HG03469 (cell line): Measurements from ENCODE around the gene TMEM9.

ENCODE experiments used
- ATAC-seq: cut with Tn5 transposase; IDR thresholded peaks from one replicate; pipeline ENCODE4 v1.9.1; 2021; ENCODE audit warnings: mild to moderate bottlenecking, moderate library complexity, moderate number of reproducible peaks; ENCODE audit not compliant: unreplicated experiment

The TMEM9 gene

DNA sequence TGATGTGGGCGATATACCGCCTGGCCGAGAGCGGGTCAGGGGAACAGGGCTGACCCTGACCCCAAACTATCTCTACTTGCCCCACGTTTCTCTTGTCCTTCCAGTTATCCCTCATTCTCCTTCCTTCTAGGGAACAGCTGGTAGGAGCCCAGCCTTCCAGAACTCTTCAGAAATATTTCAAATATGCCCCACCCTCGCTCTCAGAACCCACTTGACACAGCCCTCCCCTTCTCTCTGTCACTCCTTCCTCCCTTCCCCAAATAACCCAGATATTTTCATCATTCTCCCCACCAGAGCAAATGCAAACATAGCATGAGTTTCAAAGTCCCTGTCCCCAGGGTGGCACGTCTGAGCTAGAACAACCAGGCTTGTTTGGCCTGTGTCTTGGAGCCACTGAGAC, 43.1 kb downstream of the TMEM9 start:
- ATAC-seq = no peak

DNA sequence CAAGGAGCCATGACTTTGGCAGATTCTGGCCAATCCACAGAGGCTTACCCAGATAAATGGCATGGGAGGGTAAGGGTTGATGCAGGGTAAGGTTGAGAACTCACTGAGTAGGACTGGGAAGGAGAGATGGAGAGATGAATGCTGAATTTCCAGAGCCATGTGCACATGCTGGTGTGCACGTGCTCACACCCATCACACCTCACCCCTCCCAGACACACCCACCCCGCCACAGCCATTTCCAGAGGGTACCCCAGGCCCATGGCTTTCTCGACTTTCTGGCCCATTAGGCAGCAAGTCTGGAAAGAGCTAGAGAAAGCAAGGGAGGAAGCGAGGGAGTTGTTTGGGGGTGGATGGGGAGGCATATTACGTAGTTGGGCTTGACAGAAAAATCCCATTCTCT, 43.7 kb downstream of the TMEM9 start:
- ATAC-seq = no peak

DNA sequence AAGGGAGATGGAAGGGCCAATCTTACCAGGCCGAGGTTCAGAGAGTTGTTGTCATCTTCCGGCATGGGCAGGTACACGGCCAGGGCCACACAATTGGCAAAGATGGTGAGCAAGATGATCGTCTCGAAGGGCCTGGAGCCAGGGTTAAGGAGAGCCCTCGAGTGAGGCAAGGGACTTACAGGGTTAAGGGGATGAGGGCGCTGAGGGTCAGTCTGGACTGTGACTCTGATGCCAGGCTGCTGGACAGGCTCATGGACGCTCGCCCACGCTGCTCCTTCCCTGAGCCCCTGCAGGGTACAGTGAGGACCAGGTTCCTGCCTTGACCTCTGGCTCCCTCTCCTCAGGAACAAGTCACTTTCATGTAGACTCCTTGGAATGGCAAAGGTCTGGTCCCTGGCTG, 44.1 kb downstream of the TMEM9 start:
- no peak for ATAC-seq

DNA sequence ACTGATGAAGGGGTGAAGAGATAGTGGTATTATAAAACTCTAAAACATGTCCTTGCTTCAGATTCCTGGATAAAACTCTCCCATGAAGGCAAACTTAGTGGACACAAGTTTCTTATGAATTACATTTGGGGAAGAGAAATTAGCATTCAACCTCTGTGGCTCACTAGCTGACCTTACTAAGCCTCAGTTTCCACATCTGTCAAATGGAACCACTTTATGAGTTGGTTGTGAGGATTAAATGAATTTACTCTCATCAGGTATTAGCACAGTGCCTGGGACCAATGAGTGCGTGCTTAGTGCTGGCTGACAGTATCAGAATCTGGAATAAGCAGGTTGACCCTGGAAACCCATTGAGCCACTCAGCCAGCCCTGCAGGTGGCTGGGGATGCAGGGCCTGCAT, 44.6 kb downstream of the TMEM9 start:
- no peak for ATAC-seq

DNA sequence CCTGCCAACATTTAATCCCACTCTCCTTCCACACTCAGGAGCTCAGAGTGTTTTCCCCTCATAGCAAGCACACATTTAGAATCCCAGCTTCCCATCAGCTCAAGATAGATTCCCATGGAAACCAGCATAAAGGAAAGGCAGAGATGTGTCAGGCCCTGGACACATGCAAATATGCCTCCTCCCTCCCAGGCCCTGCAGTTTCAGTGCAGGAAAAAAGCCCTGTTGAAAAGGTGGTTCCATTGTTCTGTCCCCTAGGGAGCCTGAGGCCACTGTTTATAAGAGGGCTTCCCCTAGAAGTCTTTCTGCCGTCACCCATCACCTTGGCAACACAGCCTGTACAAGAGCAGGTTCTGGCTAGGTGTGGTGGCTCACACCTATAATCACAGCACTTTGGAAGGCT, 45.7 kb downstream of the TMEM9 start:
- no peak for ATAC-seq

DNA sequence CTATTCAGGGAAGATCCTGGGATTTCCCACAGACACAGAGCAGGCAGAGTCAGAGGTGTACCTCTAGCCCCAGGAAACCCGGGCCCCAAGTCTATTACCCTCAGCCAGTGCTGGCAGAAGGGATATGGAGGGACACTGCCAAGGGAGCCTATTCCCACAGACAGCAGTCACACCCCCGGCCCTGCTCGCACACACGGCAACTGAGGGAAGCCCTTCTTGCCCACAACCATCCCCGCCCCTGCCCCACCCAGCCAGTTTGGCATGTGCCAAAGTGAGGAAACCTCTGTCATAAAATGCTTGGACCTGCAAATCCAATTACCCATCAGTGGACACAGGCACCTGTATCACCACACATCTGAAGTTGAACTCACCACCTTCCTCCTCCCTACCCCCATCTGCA, 48.6 kb downstream of the TMEM9 start:
- no peak for ATAC-seq

DNA sequence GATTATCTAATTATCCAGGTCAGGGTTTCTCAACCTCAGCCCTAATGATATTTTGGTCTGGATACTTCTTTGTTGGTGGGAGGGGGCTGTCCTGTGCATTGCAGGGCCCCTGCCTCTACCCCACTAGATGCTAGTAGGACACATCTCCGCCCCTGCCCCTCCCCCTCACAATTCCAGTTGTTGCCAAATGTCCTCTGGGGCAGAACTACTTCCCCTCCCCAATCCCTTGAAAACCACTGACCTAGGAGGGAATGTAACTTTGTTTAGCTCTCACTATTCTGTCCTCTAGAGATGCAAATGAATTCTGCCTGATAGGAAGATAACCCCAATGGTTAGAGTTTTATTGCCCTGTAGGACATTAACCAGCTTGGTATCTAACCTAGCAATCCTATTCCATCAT, 50.1 kb downstream of the TMEM9 start:
- ATAC-seq = no peak

DNA sequence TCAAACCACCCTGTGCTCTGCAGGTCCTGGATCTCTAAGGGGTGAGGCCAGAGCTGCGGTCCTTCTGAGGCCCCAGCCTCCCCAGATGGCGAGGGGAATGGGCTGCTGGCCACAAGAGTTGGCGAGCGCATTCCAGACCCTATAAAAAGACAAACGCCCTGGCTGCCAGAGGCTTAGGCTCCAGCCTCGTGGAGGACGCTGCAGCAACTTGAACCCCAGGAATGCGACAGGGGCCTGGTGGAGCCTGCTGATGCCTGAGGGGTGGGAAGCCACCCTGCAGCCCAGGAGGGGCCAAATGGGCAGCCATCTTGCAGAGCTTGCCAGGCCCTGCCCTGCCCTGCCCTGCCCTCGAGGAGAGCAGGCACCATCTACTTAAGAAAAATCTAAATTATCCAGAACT, 50.6 kb downstream of the TMEM9 start:
- ATAC-seq = no peak

DNA sequence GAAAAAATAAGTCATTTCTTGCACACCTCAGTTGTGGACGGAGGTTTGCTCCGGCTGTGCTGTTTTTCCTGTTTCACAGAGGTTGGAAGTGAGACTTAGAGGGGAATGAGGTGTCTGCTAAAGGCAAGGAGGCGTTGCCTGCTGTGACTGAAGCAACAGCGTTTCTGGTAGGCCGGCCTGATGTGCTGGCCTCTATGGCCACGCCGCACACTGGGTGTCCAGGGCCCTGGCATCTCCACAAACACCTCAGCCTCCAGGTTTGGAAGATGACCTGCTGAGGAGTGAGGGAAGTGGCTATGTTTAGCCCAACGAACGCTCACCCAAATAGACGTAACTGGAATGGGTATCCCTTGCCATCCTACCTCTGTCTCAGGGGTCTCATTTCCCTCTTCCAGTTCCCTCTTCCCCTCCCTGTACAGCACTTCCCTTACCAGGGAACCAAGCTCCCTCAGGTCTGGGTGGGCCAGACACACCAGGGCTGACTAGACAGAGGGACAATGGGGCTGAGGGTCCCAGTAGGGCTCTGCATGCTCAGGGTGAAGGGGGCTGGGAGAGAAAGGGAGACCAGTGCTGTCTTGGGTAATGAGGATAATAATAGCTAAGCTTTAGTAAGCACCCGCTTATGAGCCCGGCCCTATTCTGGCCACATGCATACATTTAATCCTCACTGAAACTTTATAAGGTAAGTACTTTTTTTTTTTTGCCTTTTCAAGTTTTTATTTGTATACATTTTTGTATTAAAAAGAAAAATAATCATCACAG, 53.9 kb downstream of the TMEM9 start:
- no peak for ATAC-seq

DNA sequence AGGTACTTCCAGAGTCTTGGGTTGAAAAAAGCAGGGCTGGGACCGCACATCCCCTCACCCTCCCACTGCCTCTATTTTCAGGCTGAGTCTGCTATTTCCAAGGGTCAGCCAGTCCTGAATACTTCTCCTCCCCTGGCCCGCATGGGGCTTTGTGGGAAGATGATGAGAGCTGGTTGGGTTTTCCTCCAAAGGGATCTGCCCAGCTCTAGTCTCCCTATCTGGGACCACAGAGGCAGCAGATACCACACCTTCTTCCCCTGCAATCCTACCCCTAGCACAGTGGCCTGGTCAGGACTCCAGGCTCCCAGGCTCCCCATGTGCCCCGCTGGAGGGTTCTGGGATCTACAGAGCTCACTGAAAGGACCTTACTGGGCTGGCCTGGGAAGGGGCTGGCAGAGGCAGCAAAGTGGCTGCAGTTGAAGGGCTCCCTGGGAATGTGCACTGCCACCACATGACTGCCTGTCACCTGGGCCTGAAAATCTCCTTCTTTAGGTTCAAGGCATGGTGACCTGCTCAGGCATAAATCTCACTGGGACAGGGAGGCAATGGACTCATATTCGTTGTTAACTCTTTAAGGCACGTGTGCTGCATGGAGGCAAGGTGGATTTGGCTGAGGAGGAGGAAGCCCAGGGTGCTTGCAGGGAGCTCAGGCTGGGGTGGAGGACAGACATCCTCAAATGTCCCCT, 55.1 kb downstream of the TMEM9 start:
- ATAC-seq = no peak

DNA sequence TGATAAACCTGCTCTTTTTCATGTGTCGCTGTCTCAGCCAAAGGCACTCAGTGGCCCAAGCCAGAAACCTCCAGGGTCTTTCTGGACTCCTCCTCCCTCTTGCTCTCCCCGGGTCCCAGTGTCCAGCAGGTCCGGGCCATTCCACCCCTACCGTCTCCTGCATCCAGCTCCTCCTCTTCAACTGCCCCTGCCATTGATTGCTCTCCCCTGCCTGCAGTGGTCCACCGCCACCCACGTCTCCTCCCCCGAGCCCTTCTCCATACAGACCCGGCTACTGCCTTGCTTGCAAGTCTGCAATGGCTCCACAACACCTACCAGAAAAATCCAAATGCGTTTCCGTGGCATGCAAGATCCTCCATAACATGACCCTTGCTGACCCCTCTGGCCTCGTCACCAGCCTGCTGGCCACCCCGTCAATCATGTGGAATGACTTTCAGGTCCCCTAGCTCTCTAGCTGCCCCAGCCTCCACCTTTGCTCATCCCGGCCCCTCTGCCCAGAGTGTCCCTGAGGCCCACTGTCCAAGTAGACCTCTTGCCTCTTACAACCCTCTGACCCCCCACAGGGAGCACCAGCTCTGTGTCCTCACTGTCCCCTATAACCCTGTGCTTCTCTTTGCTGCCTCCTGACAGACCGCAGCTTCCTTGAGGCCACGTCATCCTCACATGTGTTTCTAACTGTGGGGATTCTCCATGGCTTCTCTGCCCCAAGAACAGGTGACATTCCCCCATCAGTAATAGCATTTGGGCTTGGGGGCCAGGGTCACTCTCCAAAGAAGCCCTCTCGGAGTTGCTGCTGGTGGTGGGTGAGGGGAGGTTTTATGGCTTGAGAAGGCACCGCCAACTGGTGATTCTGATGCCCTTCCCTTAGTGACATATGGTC, 57.1 kb downstream of the TMEM9 start:
- ATAC-seq = no peak

DNA sequence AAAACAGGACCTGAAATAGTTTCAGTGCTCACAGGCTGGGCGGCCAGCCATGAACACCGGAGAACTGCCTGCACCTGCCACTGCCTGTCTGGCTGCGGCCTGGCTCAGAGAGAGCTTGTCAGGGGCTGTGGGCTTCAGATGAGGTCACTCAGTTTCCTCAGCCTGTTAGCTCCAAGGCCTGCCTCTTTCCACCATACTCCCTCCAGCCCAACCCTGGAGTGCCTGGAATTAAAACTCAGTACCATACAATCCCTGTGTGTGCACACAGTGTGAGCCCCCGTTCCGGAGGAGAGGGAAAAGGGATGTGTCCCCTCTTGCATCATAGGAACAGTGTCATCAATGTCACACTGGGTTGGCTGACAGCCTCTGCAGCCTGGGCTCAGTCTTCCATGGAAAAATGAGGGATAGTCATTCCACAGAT, 58.2 kb downstream of the TMEM9 start:
- no peak for ATAC-seq

DNA sequence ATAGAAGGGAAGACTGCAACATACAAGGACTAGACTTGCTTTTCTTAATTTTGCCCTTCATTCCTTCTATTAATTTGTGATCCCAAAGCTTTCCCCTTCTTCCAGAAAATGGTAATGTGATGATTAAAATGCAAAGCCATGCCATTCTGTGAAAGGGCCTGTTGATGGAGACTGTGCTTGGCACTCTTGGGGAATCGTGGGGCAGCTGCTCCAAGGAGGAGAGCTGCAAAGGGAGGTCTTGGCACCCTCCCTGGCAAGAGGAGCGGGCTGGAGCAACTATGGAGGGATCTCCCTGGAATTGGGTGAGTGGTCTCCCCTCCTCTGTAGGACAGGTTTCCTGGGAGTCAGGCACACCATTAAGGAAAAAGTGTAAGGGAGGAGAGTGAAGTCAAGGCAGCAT, 58.7 kb downstream of the TMEM9 start:
- no peak for ATAC-seq

DNA sequence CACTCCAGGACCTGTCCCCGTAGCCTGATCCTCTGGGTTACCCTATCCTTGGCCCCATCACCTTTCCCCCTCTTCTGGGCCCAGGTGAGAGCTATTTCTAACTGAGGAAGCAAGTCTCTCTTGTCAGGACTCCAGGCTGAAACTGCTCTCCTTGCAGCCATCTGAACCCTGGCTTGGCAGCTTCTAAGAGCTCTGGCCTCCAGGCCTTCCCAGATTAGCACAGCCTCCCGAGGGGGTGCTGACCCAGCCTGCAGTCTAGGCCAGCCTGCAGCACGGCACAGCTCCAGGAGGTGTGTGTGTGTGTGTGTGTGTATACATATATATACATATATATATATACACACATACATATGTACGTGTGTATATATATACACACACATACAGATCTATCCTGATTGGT, 59.4 kb downstream of the TMEM9 start:
- ATAC-seq = no peak

DNA sequence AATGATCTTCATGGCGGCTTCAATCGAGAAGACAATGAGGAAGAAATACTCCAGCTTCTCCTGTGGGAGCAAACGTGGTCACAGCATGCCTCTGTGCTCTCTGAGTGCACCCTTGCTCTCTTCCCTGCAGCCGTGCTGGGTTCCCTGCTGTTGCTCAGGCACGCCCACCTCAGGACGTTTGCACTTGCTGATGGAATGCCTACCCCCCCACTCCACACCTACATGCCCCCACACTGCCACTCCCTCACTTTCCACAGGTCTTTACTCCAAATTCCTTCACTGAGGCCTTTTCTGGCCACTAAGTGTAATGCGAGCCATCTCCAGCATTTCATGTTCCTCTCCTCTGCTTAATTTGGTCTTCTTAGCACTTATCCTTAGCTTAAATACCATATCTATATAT, 60.3 kb downstream of the TMEM9 start:
- no peak for ATAC-seq

DNA sequence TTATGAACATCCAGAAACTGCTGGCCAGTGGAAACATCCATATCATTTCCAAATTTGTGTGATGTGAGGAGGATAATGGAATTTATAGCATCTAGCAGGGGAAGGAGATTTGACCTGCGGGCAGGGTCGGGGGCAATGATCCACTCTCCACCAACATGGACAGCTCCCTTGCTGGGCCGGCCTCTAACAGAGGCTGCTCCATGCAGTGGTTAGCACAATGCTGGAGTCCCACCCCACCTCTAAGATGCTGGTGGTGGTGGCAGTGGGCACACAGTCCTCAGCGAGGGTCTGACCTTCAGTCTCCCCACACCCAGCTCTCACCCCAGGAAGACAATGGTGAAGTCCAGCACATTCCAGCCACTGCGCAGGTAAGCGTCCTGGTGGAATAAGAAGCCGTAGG, 60.7 kb downstream of the TMEM9 start:
- ATAC-seq = no peak

DNA sequence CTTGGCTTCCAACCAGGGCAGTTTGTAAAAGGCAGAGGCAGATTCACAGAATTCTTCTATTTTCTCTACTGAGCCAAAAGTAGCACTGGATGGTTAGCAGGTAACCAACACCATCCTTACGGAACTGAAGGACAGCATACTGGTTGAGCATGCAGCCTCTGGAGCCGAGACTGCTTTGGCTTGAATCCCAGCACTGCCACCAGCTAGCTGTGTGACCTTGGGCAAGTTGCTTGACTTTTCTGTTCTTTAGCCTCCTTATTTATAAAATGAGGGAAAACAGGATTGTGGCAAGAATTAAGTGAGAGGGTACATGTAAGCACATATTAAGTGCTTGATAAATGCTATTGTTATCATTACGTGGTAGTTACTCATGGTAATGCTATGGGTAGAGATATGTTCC, 61.5 kb downstream of the TMEM9 start:
- no peak for ATAC-seq

DNA sequence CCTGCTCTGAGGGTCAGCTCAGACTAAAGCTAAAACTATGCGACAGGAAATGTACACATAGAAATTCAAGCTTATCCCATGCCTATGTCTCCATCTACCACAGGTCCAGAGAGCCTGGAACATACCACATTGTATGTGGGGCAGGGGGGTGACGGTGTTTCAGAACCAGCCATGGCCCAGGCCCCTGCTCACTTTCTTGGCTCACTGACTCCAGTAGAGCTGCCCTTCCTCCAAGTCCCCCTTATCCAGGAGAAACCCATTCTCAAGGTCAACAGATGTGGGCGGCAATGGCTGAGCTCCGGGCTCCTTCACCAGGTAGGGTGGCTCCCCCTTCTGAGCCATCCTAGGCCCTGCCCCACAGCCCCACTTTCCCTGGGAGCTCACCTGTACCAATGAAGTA, 63.0 kb downstream of the TMEM9 start:
- no peak for ATAC-seq

DNA sequence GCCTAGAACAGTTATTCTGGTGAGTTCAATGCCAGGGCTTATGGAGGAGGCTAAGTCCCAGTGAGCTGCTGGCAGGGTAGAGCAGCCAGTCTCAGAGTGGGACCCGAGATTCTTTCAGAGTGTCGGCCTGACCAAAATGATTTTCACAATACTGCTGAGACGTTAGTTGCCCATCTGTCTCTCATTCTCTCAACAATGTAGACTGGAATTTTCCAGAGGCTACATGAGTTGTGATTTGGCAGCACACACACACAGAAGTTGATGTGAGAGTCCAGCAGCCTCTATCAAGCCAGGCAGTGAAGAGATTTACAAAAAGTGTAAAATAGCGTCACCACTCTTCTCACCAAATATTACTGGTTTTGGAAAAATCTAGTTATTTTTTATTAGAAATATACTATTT, 63.7 kb downstream of the TMEM9 start:
- no peak for ATAC-seq

DNA sequence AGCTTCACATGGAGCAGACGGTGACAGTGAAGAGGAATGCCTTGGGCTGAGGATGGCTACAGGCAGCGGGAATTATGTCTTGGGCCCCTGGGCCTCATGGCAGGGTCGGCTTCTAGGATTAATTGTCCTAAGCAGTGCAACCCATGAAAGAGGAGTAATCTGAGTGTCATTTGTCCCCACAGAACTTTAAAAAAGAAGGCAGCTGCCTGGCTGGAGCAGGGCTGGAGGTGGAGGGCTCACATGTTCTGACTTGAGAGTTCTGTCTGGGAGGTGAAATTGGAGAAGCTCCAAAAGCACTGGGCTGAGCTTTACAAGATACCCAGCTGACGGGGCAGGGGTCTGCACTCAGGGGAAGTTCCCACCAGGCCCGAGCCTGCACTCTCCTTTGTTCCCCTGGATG, 64.7 kb downstream of the TMEM9 start:
- ATAC-seq = no peak

DNA sequence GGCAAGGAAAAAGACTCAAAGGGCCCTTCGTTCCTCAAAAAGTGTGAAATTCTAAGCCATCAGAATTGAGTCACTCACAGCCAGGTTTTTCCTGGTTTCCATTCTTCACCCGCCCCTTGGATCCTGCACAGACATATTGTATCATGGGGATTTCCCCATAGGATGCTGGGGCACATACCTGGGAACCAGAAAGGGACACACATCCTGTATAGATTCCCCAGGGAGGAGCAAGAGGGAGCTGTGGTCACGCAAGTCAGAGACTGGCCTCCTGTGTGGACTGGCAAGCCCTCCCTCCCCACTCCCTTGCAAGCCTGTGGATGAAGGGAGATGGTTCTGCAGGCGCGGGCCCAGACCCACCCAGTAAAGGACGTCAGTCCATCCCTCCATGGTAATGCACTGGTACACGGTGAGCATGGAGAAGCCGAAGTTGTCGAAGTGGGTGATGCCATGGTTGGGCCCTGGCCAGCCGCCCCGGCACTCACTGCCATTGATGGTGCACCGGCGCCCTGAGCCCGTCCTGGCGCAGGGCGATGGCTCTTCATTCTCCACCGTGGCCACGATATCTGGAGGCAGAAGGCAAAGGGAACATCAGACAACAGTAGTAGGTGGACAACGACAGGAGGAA, 65.3 kb downstream of the TMEM9 start:
- ATAC-seq = no peak
